HG03439 (cell line): ENCODE measurements around the gene DCUN1D2.
"Not testable (repeated sequence)": the region's sequence is repeated elsewhere in the genome, so short reads cannot be mapped to it uniquely, and the experiment has no call there.

ENCODE experiments used
- ATAC-seq: cut with Tn5 transposase; IDR thresholded peaks from one replicate; pipeline ENCODE4 v1.9.1; 2021; ENCODE audit warnings: mild to moderate bottlenecking, moderate library complexity; ENCODE audit not compliant: unreplicated experiment

Gene DCUN1D2

GRCh38 chr13:113490496-113491417 is at the start of gene DCUN1D2:
Gene DCUN1D2 (minus strand): TSS chr13:113490711. CDS start chr13:113490669, 42 bp downstream.
- peak; percentile 77 for ATAC-seq

- no peak for ATAC-seq
Measured at GRCh38 chr13:113539822-113540221, 49.3 kb upstream of the DCUN1D2 start.

- ATAC-seq = no peak
Measured at GRCh38 chr13:113539176-113539575, 48.7 kb upstream of the DCUN1D2 start.

GRCh38 chr13:113538689-113539058 is 48.2 kb upstream of the DCUN1D2 start:
- ATAC-seq = no peak

GRCh38 chr13:113537909-113538688 is 47.6 kb upstream of the DCUN1D2 start:
- ATAC-seq = no peak

- no peak for ATAC-seq
Measured at GRCh38 chr13:113537205-113537604, 46.7 kb upstream of the DCUN1D2 start.

- no peak for ATAC-seq
Measured at GRCh38 chr13:113536461-113537110, 46.1 kb upstream of the DCUN1D2 start.

GRCh38 chr13:113535381-113535781 is 44.9 kb upstream of the DCUN1D2 start:
- ATAC-seq = no peak

- no peak for ATAC-seq
Measured at GRCh38 chr13:113534236-113534860, 43.8 kb upstream of the DCUN1D2 start.

- ATAC-seq = no peak
Measured at GRCh38 chr13:113533161-113533840, 42.8 kb upstream of the DCUN1D2 start.

GRCh38 chr13:113532156-113532806 is 41.8 kb upstream of the DCUN1D2 start:
- ATAC-seq = no peak

- no peak for ATAC-seq
Measured at GRCh38 chr13:113531041-113531873, 40.7 kb upstream of the DCUN1D2 start.

- ATAC-seq = no peak
Measured at GRCh38 chr13:113528813-113529180, 38.3 kb upstream of the DCUN1D2 start.

GRCh38 chr13:113528101-113528812 is 37.7 kb upstream of the DCUN1D2 start:
- no peak for ATAC-seq

- ATAC-seq = no peak
Measured at GRCh38 chr13:113527272-113527958, 36.9 kb upstream of the DCUN1D2 start.

GRCh38 chr13:113526466-113527220 is 36.1 kb upstream of the DCUN1D2 start:
- ATAC-seq = no peak

- ATAC-seq = not testable (repeated sequence)
Measured at GRCh38 chr13:113522438-113522837, 31.9 kb upstream of the DCUN1D2 start.
